HG02642 (cell line): Measurements from ENCODE around the gene ZCCHC3.

Experiments used
- ATAC-seq: cut with Tn5 transposase; IDR thresholded peaks from one replicate; pipeline ENCODE4 v1.9.1; 2021; ENCODE audit warnings: mild to moderate bottlenecking; ENCODE audit not compliant: unreplicated experiment, poor library complexity

ZCCHC3 gene

GRCh38 chr20:278607-279571, 18.5 kb upstream of the ZCCHC3 start:
- no peak for ATAC-seq

GRCh38 chr20:284172-284571, 13.2 kb upstream of the ZCCHC3 start:
- ATAC-seq, result no peak

- ATAC-seq, result no peak
Observed at GRCh38 chr20:286508-286907, 10.9 kb upstream of the ZCCHC3 start.

GRCh38 chr20:288956-289692, 8.2 kb upstream of the ZCCHC3 start:
- no peak for ATAC-seq

GRCh38 chr20:289693-290083, 7.7 kb upstream of the ZCCHC3 start:
- no peak for ATAC-seq

GRCh38 chr20:290084-290831, 7.1 kb upstream of the ZCCHC3 start, which contains the start of gene C20orf96:
Gene C20orf96, minus strand, starts transcription at chr20:290750. Its CDS starts 140 bp downstream, at chr20:290610.
- peak; percentile 87 for ATAC-seq

GRCh38 chr20:294602-295001, 2.8 kb upstream of the ZCCHC3 start:
- no peak for ATAC-seq

GRCh38 chr20:295804-296203, 1.6 kb upstream of the ZCCHC3 start:
- no peak for ATAC-seq

GRCh38 chr20:297925-298775, 780 bp downstream of the ZCCHC3 start:
- ATAC-seq, result peak; percentile 30

- no peak for ATAC-seq
Observed at GRCh38 chr20:298776-299391, 1.5 kb downstream of the ZCCHC3 start.

GRCh38 chr20:300345-300990, 3.1 kb downstream of the ZCCHC3 start:
- no peak for ATAC-seq

GRCh38 chr20:301886-302848, 4.8 kb downstream of the ZCCHC3 start:
- ATAC-seq, result no peak

GRCh38 chr20:305745-306144, 8.4 kb downstream of the ZCCHC3 start:
- no peak for ATAC-seq

- no peak for ATAC-seq
Observed at GRCh38 chr20:308427-309038, 11.2 kb downstream of the ZCCHC3 start.

GRCh38 chr20:309306-309840, 12.0 kb downstream of the ZCCHC3 start:
- ATAC-seq, result no peak

GRCh38 chr20:309841-310644, 12.7 kb downstream of the ZCCHC3 start:
- peak; percentile 100 for ATAC-seq
